Kidney (tissue), 14 donors: Measurements from ENCODE around the gene NEK6. TPM values are rescaled to one million over a fixed set of nuclear protein-coding genes. Genes with fewer than 3 reads are reported as not detected.

Source experiments
- DNase-seq, 5 donors: peaks; one replicate each; pipeline ENCODE4 v3.0.0-alpha.2; 2013 to 2020
- FAIRE-seq: peaks from 2 replicates; lab custom pipeline; 2012; peaks lifted over from hg19 to GRCh38; lab: Jason Lieb, UNC
- H3K27ac ChIP-seq, 2 donors: one replicate each; pipeline ENCODE4 v1.7.0; 2013; ENCODE audit warnings: low read depth in 2 of 2, low read length in 2 of 2, inconsistent platforms in 1 of 2
- H3K27me3 ChIP-seq: one replicate; pipeline ENCODE4 v1.7.1; 2013; ENCODE audit warnings: low read length, inconsistent platforms; ENCODE audit not compliant: control insufficient read depth, insufficient read depth
- H3K36me3 ChIP-seq, 3 donors: one replicate each; pipeline versions ENCODE4 v1.7.0 to v1.7.1; 2013; ENCODE audit warnings: low read length in 3 of 3, control low read depth in 1 of 3, inconsistent platforms in 1 of 3; ENCODE audit not compliant: insufficient read depth in 3 of 3, control insufficient read depth in 2 of 3
- H3K4me1 ChIP-seq, 3 donors: one replicate each; pipeline versions ENCODE4 v1.7.0 to v1.7.1; 2013; ENCODE audit warnings: low read length in 3 of 3, inconsistent platforms in 1 of 3, low read depth in 1 of 3; ENCODE audit not compliant: control insufficient read depth in 2 of 3, insufficient read depth in 2 of 3
- H3K4me3 ChIP-seq, 3 donors: one replicate each; pipeline versions ENCODE4 v1.7.0 to v1.8.1; 2013; ENCODE audit warnings: low read length in 3 of 3, control low read depth in 1 of 3, inconsistent platforms in 1 of 3
- H3K9ac ChIP-seq, 3 donors: one replicate each; pipeline versions ENCODE4 v1.7.0 to v1.7.1; 2013; ENCODE audit warnings: low read length in 3 of 3, control low read depth in 1 of 3, inconsistent platforms in 1 of 3
- H3K9me3 ChIP-seq, 3 donors: one replicate each; pipeline versions ENCODE4 v1.7.0 to v1.7.1; 2013; ENCODE audit warnings: low read length in 3 of 3, control low read depth in 1 of 3, inconsistent platforms in 1 of 3; ENCODE audit not compliant: control insufficient read depth in 2 of 3, insufficient read depth in 1 of 3
- intact Hi-C: fragments of 100-400 bp; cut with DNase I; formaldehyde crosslinking; loops from one replicate; pipeline ENCODE4 v1.11.1; 2022
- polyA plus RNA-seq: library from polyadenylated mRNA; stranded (reverse); fragments of 350-450 nt; fragmentation: Illumina TruSeq; extraction: RNeasy Lipid Tissue Mini Kit (QIAGEN cat#74804); gene quantifications from one replicate; pipeline ENCODE4 v1.2.3, GENCODE V29; 2014; ENCODE audit warnings: low read depth, low replicate concordance; ENCODE audit not compliant: insufficient read depth
- total RNA-seq: library from RNA; stranded (reverse); fragmentation: NEBNext Ultra II Directional; extraction: Animal tissue kit (Norgen Biotek cat#: 25700); gene quantifications from one replicate; pipeline ENCODE4 v1.2.1, GENCODE V29; 2021
- TF ChIP-seq, protein P1 (sequence below): IDR thresholded peaks from 3 replicates; pipeline ENCODE4 v1.5.1; 2012; ENCODE audit warnings: mild to moderate bottlenecking, moderate library complexity, borderline replicate concordance; ENCODE audit not compliant: insufficient read depth; ENCODE audit errors: extremely low read depth
- donor health status: control.
- donor health status: control.
- donor health status: control.
- donor health status: control.
- donor health status: control.
- donor health status: DM: yes; HTN: yes; CAD: no.
- donor health status: Normal renal cell carcinoma (clear cell type).

Gene NEK6
- total and polyA plus RNA-seq, 2 donors from 2014 or later = 14.9 to 82.1 TPM

DNA sequence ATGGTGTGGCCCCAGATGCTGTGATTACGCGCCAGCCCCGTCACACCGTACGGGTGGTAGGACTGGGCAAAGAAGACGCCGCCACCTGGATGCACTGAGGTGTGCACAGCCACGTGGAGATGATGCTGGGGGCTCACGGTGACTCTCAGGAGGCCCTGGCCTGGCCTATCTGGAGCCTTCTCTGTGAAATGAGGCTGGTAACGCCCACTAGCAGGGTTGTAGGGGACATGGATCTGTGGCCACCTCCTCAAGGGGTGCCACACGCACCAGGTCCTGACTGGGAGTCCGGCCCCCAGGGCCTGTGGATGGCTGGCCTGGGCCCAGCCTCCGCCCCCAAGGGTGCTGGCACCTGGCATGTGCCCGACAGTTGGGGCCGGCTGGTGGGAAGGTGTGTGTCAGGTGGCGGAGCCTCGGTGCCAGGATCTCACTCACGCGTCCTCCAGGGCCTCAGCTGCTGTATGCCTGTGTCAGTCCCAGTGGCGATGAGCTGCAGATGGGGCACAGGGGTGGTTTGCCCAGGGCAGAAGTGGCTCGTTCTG lies 32.4 kb downstream of the NEK6 start:
- Histone ChIP-seq H3K4me3 (no peak overlapping the region), H3K36me3 (no peaks in the 10 kb centered on the region), H3K27ac (no peak overlapping the region), H3K9me3 (no peaks in the 10 kb centered on the region), H3K4me1 (peaks cover 2 to 46% (median 23%) of the 10 kb centered on the region in 3 donors), H3K27me3 (no peaks in the 10 kb centered on the region), H3K9ac (no peak overlapping the region)
- intact Hi-C loops = no loop called here
- FAIRE-seq (no peak), DNase-seq (no peak)
- TF ChIP-seq, protein P1, sequence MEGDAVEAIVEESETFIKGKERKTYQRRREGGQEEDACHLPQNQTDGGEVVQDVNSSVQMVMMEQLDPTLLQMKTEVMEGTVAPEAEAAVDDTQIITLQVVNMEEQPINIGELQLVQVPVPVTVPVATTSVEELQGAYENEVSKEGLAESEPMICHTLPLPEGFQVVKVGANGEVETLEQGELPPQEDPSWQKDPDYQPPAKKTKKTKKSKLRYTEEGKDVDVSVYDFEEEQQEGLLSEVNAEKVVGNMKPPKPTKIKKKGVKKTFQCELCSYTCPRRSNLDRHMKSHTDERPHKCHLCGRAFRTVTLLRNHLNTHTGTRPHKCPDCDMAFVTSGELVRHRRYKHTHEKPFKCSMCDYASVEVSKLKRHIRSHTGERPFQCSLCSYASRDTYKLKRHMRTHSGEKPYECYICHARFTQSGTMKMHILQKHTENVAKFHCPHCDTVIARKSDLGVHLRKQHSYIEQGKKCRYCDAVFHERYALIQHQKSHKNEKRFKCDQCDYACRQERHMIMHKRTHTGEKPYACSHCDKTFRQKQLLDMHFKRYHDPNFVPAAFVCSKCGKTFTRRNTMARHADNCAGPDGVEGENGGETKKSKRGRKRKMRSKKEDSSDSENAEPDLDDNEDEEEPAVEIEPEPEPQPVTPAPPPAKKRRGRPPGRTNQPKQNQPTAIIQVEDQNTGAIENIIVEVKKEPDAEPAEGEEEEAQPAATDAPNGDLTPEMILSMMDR = no peak

DNA sequence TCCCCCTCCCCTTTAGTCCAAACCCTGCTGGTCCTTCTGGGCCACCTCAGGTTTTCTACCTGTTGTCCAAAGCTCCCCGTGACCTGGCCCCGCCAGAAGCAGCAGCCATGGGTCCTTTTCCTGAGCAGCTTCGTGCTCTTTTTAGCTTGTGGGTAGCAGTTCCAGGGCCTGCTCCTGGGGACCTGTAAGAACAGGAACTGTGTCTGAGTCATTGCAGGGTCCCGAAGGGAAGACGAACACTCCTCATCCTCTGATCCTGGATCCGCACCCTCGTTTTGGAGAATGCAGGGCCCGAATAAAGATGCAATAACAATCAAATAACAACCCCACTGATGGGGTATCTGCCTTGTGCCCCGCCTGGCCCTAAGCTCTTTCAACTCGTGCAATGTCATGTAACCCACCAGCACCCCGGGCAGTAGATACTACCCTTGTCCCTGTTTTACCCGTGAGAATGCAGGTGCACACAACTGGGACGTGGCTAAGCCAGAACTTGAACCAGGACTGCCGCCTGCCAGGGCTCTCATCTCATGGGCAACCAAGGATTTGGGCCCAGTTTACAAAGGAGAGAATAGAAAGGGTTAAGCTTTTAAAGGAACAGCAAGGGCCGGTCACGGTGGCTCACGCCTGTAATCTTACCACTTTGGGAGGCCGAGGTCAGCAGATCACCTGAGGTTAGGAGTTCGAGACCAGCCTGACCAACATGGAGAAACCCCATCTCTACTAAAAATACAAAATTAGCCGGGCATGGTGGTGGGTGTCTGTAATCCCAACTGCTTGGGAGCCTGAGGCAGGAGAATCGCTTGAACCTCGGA lies 33.2 kb downstream of the NEK6 start:
- no peak overlapping the region for H3K27ac ChIP-seq

DNA sequence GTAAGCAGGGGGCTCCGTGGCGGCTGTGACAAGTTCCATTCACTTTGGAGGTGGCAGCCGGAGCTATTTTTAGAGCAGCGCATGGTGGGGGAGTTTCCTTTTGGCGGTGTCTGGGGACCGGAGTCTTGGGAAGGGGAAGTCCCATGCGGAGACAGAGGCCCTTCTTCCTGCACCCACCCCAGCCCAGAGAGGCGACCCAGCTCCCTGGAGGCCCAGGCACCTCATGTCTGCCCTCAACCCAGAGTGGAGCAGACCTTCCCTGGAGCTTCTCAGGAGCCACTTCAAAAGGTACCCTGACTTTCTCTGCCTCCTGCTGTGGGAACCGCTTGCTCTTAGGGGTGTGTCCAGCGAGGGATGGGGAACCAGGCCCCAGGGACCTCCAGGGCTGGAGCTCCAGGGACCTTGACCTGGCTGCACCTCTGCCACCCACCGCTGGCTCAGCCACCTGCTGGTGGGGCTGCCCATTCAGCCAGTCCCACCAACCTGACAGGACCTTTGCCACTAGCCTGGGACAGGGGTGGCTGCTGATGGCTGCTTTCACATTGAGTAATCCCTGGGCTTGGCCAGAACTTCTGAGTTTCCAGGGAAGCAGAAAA lies 34.1 kb downstream of the NEK6 start:
- no peak overlapping the region for H3K9ac ChIP-seq
- no peak for FAIRE-seq
- peaks cover 0 to 49% (median 18%) of the 10 kb centered on the region in 3 donors for H3K4me1 ChIP-seq

More for the DNA sequence above, 33.2 kb downstream of the NEK6 start:
- no peak for FAIRE-seq
- intact Hi-C loops = no loop called here
- Histone ChIP-seq H3K36me3 (no peaks in the 10 kb centered on the region), H3K27me3 (no peaks in the 10 kb centered on the region), H3K4me3 (no peak overlapping the region), H3K9ac (no peak overlapping the region), H3K9me3 (no peaks in the 10 kb centered on the region), H3K4me1 (peaks cover 0 to 47% (median 18%) of the 10 kb centered on the region in 3 donors)
- TF ChIP-seq, protein P1 = no peak
- no peak for DNase-seq

More for the DNA sequence above, 34.1 kb downstream of the NEK6 start:
- no peaks in the 10 kb centered on the region for H3K9me3 ChIP-seq
- DNase-seq = peak in 2 of 5 donors; percentile 46 to 67
- no peak overlapping the region for H3K27ac ChIP-seq
- no peaks in the 10 kb centered on the region for H3K36me3 ChIP-seq
- no peak overlapping the region for H3K4me3 ChIP-seq
- no peaks in the 10 kb centered on the region for H3K27me3 ChIP-seq
- TF ChIP-seq, protein P1 = no peak
- intact Hi-C loops = no loop called here
